ENCODE measurements around the gene BCOR. TPM values are rescaled to one million over a fixed set of nuclear protein-coding genes. Genes with fewer than 3 reads are reported as not detected.

Gene BCOR
- total RNA-seq, 2 experiments from 2014 or later = 48.0 to 64.3 TPM

GRCh38 chrX:40078489-40079227, 19.1 kb downstream of the BCOR start:
- no TSS peak for BruUV-seq (replicated peaks)
- Histone ChIP-seq H3K4me3 (ENCODE audit: low read depth, low read length, poor library complexity, severe bottlenecking) (no peak overlapping the region), H3K79me2 (ENCODE audit: insufficient read depth, low read depth, low read length) (peaks cover 30% of the 10 kb centered on the region), H3K4me2 (ENCODE audit: low read length) (no peak overlapping the region), H3K9me3 (ENCODE audit: low read length) (no peaks in the 10 kb centered on the region), H4K20me1 (ENCODE audit: insufficient read depth, low read length) (no peaks in the 10 kb centered on the region), H3K9me2 (ENCODE audit: insufficient read depth, low read length) (no peaks in the 10 kb centered on the region), H3K27ac (ENCODE audit: low read depth, low read length, poor library complexity, severe bottlenecking) (no peak overlapping the region), H3K36me3 (ENCODE audit: insufficient read depth, low read length) (peaks cover 52% of the 10 kb centered on the region), H3K4me1 (ENCODE audit: insufficient read depth, low read length, poor library complexity, severe bottlenecking) (peaks cover 6% of the 10 kb centered on the region), H2AFZ (ENCODE audit: low read length) (no peak overlapping the region)
- intact Hi-C loops (cut with micrococcal nuclease; ENCODE audit: unreplicated experiment) = no loop called here
- DNase-seq (ENCODE audit: low spot score) = no peak
- CTCF ChIA-PET (ENCODE audit: unreplicated experiment) = no interaction called here
- POLR2A ChIA-PET = no interaction called here
- TF ChIP-seq EZH2phosphoT487 (IDR thresholded peaks at IDR 0.05; ENCODE audit: borderline replicate concordance, low read depth, low read length) = no peak
- TF ChIP-seq CTCF (conservative IDR thresholded peaks at IDR 0.05; ENCODE audit: low read length) = no peak

- H4K20me1 ChIP-seq (ENCODE audit: insufficient read depth, low read length) = no peaks in the 10 kb centered on the region
- H3K4me1 ChIP-seq (ENCODE audit: insufficient read depth, low read length, poor library complexity, severe bottlenecking) = no peaks in the 10 kb centered on the region
- no TSS peak for BruUV-seq (replicated peaks)
- ChIA-PET CTCF (ENCODE audit: unreplicated experiment) (no interaction called here), POLR2A (no interaction called here)
- peaks cover 59% of the 10 kb centered on the region for H3K36me3 ChIP-seq (ENCODE audit: insufficient read depth, low read length)
- H3K9me2 ChIP-seq (ENCODE audit: insufficient read depth, low read length) = no peaks in the 10 kb centered on the region
- intact Hi-C loops (cut with micrococcal nuclease; ENCODE audit: unreplicated experiment) = no loop called here
- H2AFZ ChIP-seq (ENCODE audit: low read length) = no peak overlapping the region
- H3K79me2 ChIP-seq (ENCODE audit: insufficient read depth, low read depth, low read length) = peaks cover 23% of the 10 kb centered on the region
- no peaks in the 10 kb centered on the region for H3K9me3 ChIP-seq (ENCODE audit: low read length)
- no peak overlapping the region for H3K27ac ChIP-seq (ENCODE audit: low read depth, low read length, poor library complexity, severe bottlenecking)
- DNase-seq (ENCODE audit: low spot score) = no peak
- no peak overlapping the region for H3K4me3 ChIP-seq (ENCODE audit: low read depth, low read length, poor library complexity, severe bottlenecking)
- TF ChIP-seq EZH2phosphoT487 (IDR thresholded peaks at IDR 0.05; ENCODE audit: borderline replicate concordance, low read depth, low read length) (no peak), CTCF (conservative IDR thresholded peaks at IDR 0.05; ENCODE audit: low read length) (no peak)
- no peak overlapping the region for H3K4me2 ChIP-seq (ENCODE audit: low read length)
Measured at GRCh38 chrX:40077906-40078305, 19.9 kb downstream of the BCOR start.

- H3K4me2 ChIP-seq (ENCODE audit: low read length) = no peak overlapping the region
- H2AFZ ChIP-seq (ENCODE audit: low read length) = no peak overlapping the region
- H3K79me2 ChIP-seq (ENCODE audit: insufficient read depth, low read depth, low read length) = peaks cover 15% of the 10 kb centered on the region; the same call in 1 of the 2 replicates
- H3K36me3 ChIP-seq (ENCODE audit: insufficient read depth, low read length) = peaks cover 61% of the 10 kb centered on the region
- ChIA-PET POLR2A (no interaction called here), CTCF (ENCODE audit: unreplicated experiment) (no interaction called here)
- no peak for DNase-seq (ENCODE audit: low spot score)
- TF ChIP-seq EZH2phosphoT487 (IDR thresholded peaks at IDR 0.05; ENCODE audit: borderline replicate concordance, low read depth, low read length) (no peak), CTCF (conservative IDR thresholded peaks at IDR 0.05; ENCODE audit: low read length) (no peak)
- H3K4me1 ChIP-seq (ENCODE audit: insufficient read depth, low read length, poor library complexity, severe bottlenecking) = no peaks in the 10 kb centered on the region
- H3K9me2 ChIP-seq (ENCODE audit: insufficient read depth, low read length) = no peaks in the 10 kb centered on the region
- no peaks in the 10 kb centered on the region for H3K9me3 ChIP-seq (ENCODE audit: low read length)
- no peak overlapping the region for H3K27ac ChIP-seq (ENCODE audit: low read depth, low read length, poor library complexity, severe bottlenecking)
- intact Hi-C loops (cut with micrococcal nuclease; ENCODE audit: unreplicated experiment) = no loop called here
- no peaks in the 10 kb centered on the region for H4K20me1 ChIP-seq (ENCODE audit: insufficient read depth, low read length)
- no peak overlapping the region for H3K4me3 ChIP-seq (ENCODE audit: low read depth, low read length, poor library complexity, severe bottlenecking)
- BruUV-seq (replicated peaks) = no TSS peak
Measured at GRCh38 chrX:40076750-40077575, 20.8 kb downstream of the BCOR start.
